Esophagus (tissue), 2 donors: ENCODE measurements around the gene OR6Q1. TPM values are rescaled to one million over a fixed set of nuclear protein-coding genes. Genes with fewer than 3 reads are reported as not detected.

Experiments
- H3K27ac ChIP-seq, 2 donors: one replicate each; pipeline ENCODE4 v1.5.1; 2013; ENCODE audit warnings: low read depth in 2 of 2, mild to moderate bottlenecking in 2 of 2, inconsistent platforms in 1 of 2, low read length in 1 of 2, moderate library complexity in 1 of 2
- H3K27me3 ChIP-seq, 2 donors: one replicate each; pipeline ENCODE4 v1.6.1; 2013; ENCODE audit warnings: low read length in 2 of 2, control low read depth in 1 of 2, mild to moderate bottlenecking in 1 of 2; ENCODE audit not compliant: insufficient read depth in 2 of 2, control insufficient read depth in 1 of 2
- H3K36me3 ChIP-seq, 2 donors: one replicate each; pipeline ENCODE4 v1.6.1; 2013; ENCODE audit warnings: low read length in 1 of 2; ENCODE audit not compliant: control insufficient read depth in 2 of 2, insufficient read depth in 2 of 2
- H3K4me1 ChIP-seq, 2 donors: one replicate each; pipeline ENCODE4 v1.6.1; 2013; ENCODE audit warnings: low read length in 1 of 2; ENCODE audit not compliant: control insufficient read depth in 2 of 2, insufficient read depth in 2 of 2
- H3K4me3 ChIP-seq, 2 donors: one replicate each; pipeline ENCODE4 v1.5.1; 2013; ENCODE audit warnings: low read length in 2 of 2, mild to moderate bottlenecking in 2 of 2, low read depth in 1 of 2, moderate library complexity in 1 of 2
- H3K9me3 ChIP-seq, 2 donors: one replicate each; pipeline ENCODE4 v1.6.1; 2013; ENCODE audit warnings: mild to moderate bottlenecking in 2 of 2, low read depth in 1 of 2, low read length in 1 of 2, moderate library complexity in 1 of 2; ENCODE audit not compliant: control insufficient read depth in 2 of 2, insufficient read depth in 1 of 2
- WGBS, 2 donors: extraction: QIAGEN DNeasy Blood & Tissue Kit; methylation state at CpG; one replicate each; pipeline ENCODE4 v1.1.7; 2013; 5-methylcytosine and 5-hydroxymethylcytosine counted together
- polyA plus RNA-seq, 2 donors: library from polyadenylated mRNA; stranded (reverse); fragments of 200-250 nt; gene quantifications; one replicate each; pipeline ENCODE4 v1.2.3, GENCODE V29; 2013
- donor health status: healthy with polysubstance abuse.
- donor health status: Bipolar disorder and iron deficiency.

Gene OR6Q1
- polyA plus RNA-seq, 2 donors: not detected

- Histone ChIP-seq H3K27ac (no peak overlapping the region), H3K4me3 (no peak overlapping the region), H3K9me3 (no peaks in the 10 kb centered on the region), H3K27me3 (no peaks in the 10 kb centered on the region), H3K36me3 (no peaks in the 10 kb centered on the region), H3K4me1 (no peaks in the 10 kb centered on the region)
- 89 to 91% methylated on average over 3 of the region's 3 CpGs for WGBS, 2 donors
Observed at GRCh38 chr11:58047818-58048217, 17.1 kb downstream of the OR6Q1 start.

- no peaks in the 10 kb centered on the region for H3K4me1 ChIP-seq
- no peaks in the 10 kb centered on the region for H3K9me3 ChIP-seq
- no peaks in the 10 kb centered on the region for H3K27me3 ChIP-seq
- H3K4me3 ChIP-seq: no peak overlapping the region
- no peaks in the 10 kb centered on the region for H3K36me3 ChIP-seq
- H3K27ac ChIP-seq: no peak overlapping the region
- 91 to 94% methylated on average over 1 of the region's 1 CpG for WGBS, 2 donors
Observed at GRCh38 chr11:58055806-58056401, 25.2 kb downstream of the OR6Q1 start.

- no peak overlapping the region for H3K27ac ChIP-seq
- no peak overlapping the region for H3K4me3 ChIP-seq
- H3K9me3 ChIP-seq: no peaks in the 10 kb centered on the region
- H3K36me3 ChIP-seq: no peaks in the 10 kb centered on the region
- no peaks in the 10 kb centered on the region for H3K27me3 ChIP-seq
- H3K4me1 ChIP-seq: no peaks in the 10 kb centered on the region
- 79 to 82% methylated on average over 3 of the region's 3 CpGs for WGBS, 2 donors
Observed at GRCh38 chr11:58057481-58057880, 26.7 kb downstream of the OR6Q1 start.

- H3K27me3 ChIP-seq: no peaks in the 10 kb centered on the region
- H3K4me1 ChIP-seq: no peaks in the 10 kb centered on the region
- WGBS, 2 donors: 66 to 70% methylated on average over 13 of the region's 13 CpGs
- no peak overlapping the region for H3K27ac ChIP-seq
- no peak overlapping the region for H3K4me3 ChIP-seq
- H3K9me3 ChIP-seq: no peaks in the 10 kb centered on the region
- no peaks in the 10 kb centered on the region for H3K36me3 ChIP-seq
Observed at GRCh38 chr11:58058276-58059006, 27.7 kb downstream of the OR6Q1 start.

GRCh38 chr11:58059007-58059350, 28.2 kb downstream of the OR6Q1 start:
- Histone ChIP-seq H3K36me3 (no peaks in the 10 kb centered on the region), H3K4me3 (no peak overlapping the region), H3K27ac (no peak overlapping the region), H3K27me3 (no peaks in the 10 kb centered on the region), H3K9me3 (no peaks in the 10 kb centered on the region), H3K4me1 (no peaks in the 10 kb centered on the region)
- WGBS, 2 donors: 45 to 46% methylated on average over 4 of the region's 4 CpGs

GRCh38 chr11:58060535-58060934, 29.8 kb downstream of the OR6Q1 start:
- Histone ChIP-seq H3K27ac (no peak overlapping the region), H3K4me3 (no peak overlapping the region), H3K9me3 (no peaks in the 10 kb centered on the region), H3K4me1 (no peaks in the 10 kb centered on the region), H3K27me3 (no peaks in the 10 kb centered on the region), H3K36me3 (no peaks in the 10 kb centered on the region)
- WGBS, 2 donors: 88% methylated on average over 3 of the region's 3 CpGs

GRCh38 chr11:58060939-58061672, 30.4 kb downstream of the OR6Q1 start:
- Histone ChIP-seq H3K27me3 (no peaks in the 10 kb centered on the region), H3K27ac (no peak overlapping the region), H3K36me3 (no peaks in the 10 kb centered on the region), H3K9me3 (no peaks in the 10 kb centered on the region), H3K4me1 (no peaks in the 10 kb centered on the region), H3K4me3 (no peak overlapping the region)
- 62 to 70% methylated on average over 6 of the region's 6 CpGs for WGBS, 2 donors

- Histone ChIP-seq H3K27me3 (no peaks in the 10 kb centered on the region), H3K4me3 (no peak overlapping the region), H3K4me1 (no peaks in the 10 kb centered on the region), H3K36me3 (no peaks in the 10 kb centered on the region), H3K27ac (no peak overlapping the region), H3K9me3 (no peaks in the 10 kb centered on the region)
- 50 to 54% methylated on average over 6 of the region's 6 CpGs for WGBS, 2 donors
Observed at GRCh38 chr11:58061813-58062212, 31.1 kb downstream of the OR6Q1 start.

GRCh38 chr11:58067685-58068084, 36.9 kb downstream of the OR6Q1 start:
- no peak overlapping the region for H3K27ac ChIP-seq
- H3K9me3 ChIP-seq: no peaks in the 10 kb centered on the region
- H3K4me3 ChIP-seq: no peak overlapping the region
- no peaks in the 10 kb centered on the region for H3K4me1 ChIP-seq
- H3K27me3 ChIP-seq: no peaks in the 10 kb centered on the region
- H3K36me3 ChIP-seq: no peaks in the 10 kb centered on the region
- 61 to 65% methylated on average over 5 of the region's 5 CpGs for WGBS, 2 donors
